ENCODE data around the gene ZNF275.
"Not testable (repeated sequence)": the region's sequence is repeated elsewhere in the genome, so short reads cannot be mapped to it uniquely, and the experiment has no call there.

The ZNF275 gene

GRCh38 chrX:153333821-153334653 lies at the start of gene ZNF275:
TSS of gene ZNF275 (plus strand) at chrX:153334153. CDS start at chrX:153336680, 2,527 bp downstream.
- peak; percentile 7 for DNase-seq

- DNase-seq, result not testable (repeated sequence)
These were observed 48.3 kb upstream of the ZNF275 start for GRCh38 chrX:153285678-153286077.

GRCh38 chrX:153288807-153289206 lies 45.1 kb upstream of the ZNF275 start:
- not testable (repeated sequence) for DNase-seq

- not testable (repeated sequence) for DNase-seq
These were observed 40.4 kb upstream of the ZNF275 start for GRCh38 chrX:153293485-153294071.

- DNase-seq, result no peak
These were observed 36.6 kb upstream of the ZNF275 start for GRCh38 chrX:153297376-153297775.

GRCh38 chrX:153299855-153300254 lies 34.1 kb upstream of the ZNF275 start:
- DNase-seq, result no peak

- no peak for DNase-seq
These were observed 32.2 kb upstream of the ZNF275 start for GRCh38 chrX:153301746-153302145.

- DNase-seq, result no peak
These were observed 31.2 kb upstream of the ZNF275 start for GRCh38 chrX:153302796-153303195.

- DNase-seq, result no peak
These were observed 30.4 kb upstream of the ZNF275 start for GRCh38 chrX:153303276-153304262.

GRCh38 chrX:153304988-153305736 lies 28.8 kb upstream of the ZNF275 start:
- DNase-seq, result no peak

GRCh38 chrX:153305972-153306371 lies 28.0 kb upstream of the ZNF275 start:
- DNase-seq, result no peak

- no peak for DNase-seq
These were observed 27.3 kb upstream of the ZNF275 start for GRCh38 chrX:153306527-153307115.

GRCh38 chrX:153307276-153308178 lies 26.4 kb upstream of the ZNF275 start:
- DNase-seq, result no peak

GRCh38 chrX:153310901-153311300 lies 23.1 kb upstream of the ZNF275 start:
- no peak for DNase-seq

- no peak for DNase-seq
These were observed 21.9 kb upstream of the ZNF275 start for GRCh38 chrX:153312041-153312440.

GRCh38 chrX:153312842-153313241 lies 21.1 kb upstream of the ZNF275 start:
- no peak for DNase-seq

GRCh38 chrX:153317306-153317705 lies 16.6 kb upstream of the ZNF275 start:
- DNase-seq, result no peak

GRCh38 chrX:153317996-153318722 lies 15.8 kb upstream of the ZNF275 start:
- no peak for DNase-seq

- no peak for DNase-seq
These were observed 15.1 kb upstream of the ZNF275 start for GRCh38 chrX:153318811-153319210.

All from DMS79 (cell line).